SK-N-SH (cell line): ENCODE results near the gene ACBD7. TPM values are rescaled to one million over a fixed set of nuclear protein-coding genes. Genes with fewer than 3 reads are reported as not detected.

Experiments
- CTCF ChIA-PET: fragments of 300-600, 350-600 bp; formaldehyde crosslinking; extraction: SDS; loops from one replicate; lab custom pipeline; 2021; lab: Yijun Ruan, JAX
- POLR2A ChIA-PET: fragments of 350-600 bp; sonication (Branson Sonifier 250); formaldehyde crosslinking; extraction: SDS; loops from one replicate; lab custom pipeline; 2020; ENCODE audit warnings: antibody characterized with exemption, inconsistent platforms; lab: Yijun Ruan, JAX
- DNase-seq: peaks from one replicate; pipeline ENCODE4 v3.0.0; 2012
- H2AFZ ChIP-seq: fragments of 200-600 bp; sonication (generic); 2 replicates; pipeline ENCODE4 v1.8.1; 2016; ENCODE audit warnings: antibody characterized with exemption, mild to moderate bottlenecking, low read depth
- H3F3A ChIP-seq: fragments of 200-600 bp; sonication (generic); replicated peaks from 2 replicates; pipeline ENCODE3; 2016; ENCODE audit warnings: antibody characterized with exemption, mild to moderate bottlenecking; ENCODE audit not compliant: insufficient read depth
- H3K27ac ChIP-seq, 2 experiments: fragments of 200-500 bp in 1 of 2; fragments of 200-600 bp in 1 of 2; sonication (Bioruptor generic) in 1 of 2; sonication (generic), shearing (Covaris generic) in 1 of 2; 2 replicates each; pipeline versions ENCODE4 v1.5.1 to v1.6.1; 2014 to 2016; ENCODE audit warnings: low read depth in 2 of 2, inconsistent platforms in 1 of 2, low read length in 1 of 2, mild to moderate bottlenecking in 1 of 2, mixed read lengths in 1 of 2
- H3K27me3 ChIP-seq: fragments of 200-600 bp; sonication (generic), shearing (Covaris generic); 2 replicates; pipeline ENCODE4 v1.6.1; 2016; ENCODE audit warnings: mixed run types; ENCODE audit not compliant: insufficient read depth
- H3K36me3 ChIP-seq, 2 experiments: fragments of 200-500 bp in 1 of 2; fragments of 200-600 bp in 1 of 2; sonication (Bioruptor generic) in 1 of 2; sonication (generic) in 1 of 2; replicated peaks in 1 of 2; 2 replicates each; pipeline versions ENCODE3 to v1.5.1; 2014 to 2016; ENCODE audit warnings: low read length in 1 of 2, mild to moderate bottlenecking in 1 of 2; ENCODE audit not compliant: insufficient read depth in 2 of 2, control insufficient read depth in 1 of 2
- H3K4me1 ChIP-seq, 2 experiments: fragments of 200-500 bp in 1 of 2; fragments of 200-600 bp in 1 of 2; sonication (Bioruptor generic) in 1 of 2; sonication (generic), shearing (Covaris generic) in 1 of 2; 2 replicates each; pipeline versions ENCODE4 v1.5.1 to v1.6.1; 2014 to 2016; ENCODE audit warnings: low read depth in 1 of 2, low read length in 1 of 2, mixed run types in 1 of 2; ENCODE audit not compliant: insufficient read depth in 2 of 2, control insufficient read depth in 1 of 2
- H3K4me2 ChIP-seq: fragments of 200-600 bp; sonication (generic), shearing (Covaris generic); 2 replicates; pipeline ENCODE4 v1.6.1; 2017; ENCODE audit warnings: mixed run types
- H3K4me3 ChIP-seq, 2 experiments: fragments of 200-500 bp in 1 of 2; fragments of 200-600 bp in 1 of 2; sonication (Bioruptor generic) in 1 of 2; sonication (generic), shearing (Covaris generic) in 1 of 2; 2 replicates each; pipeline versions ENCODE4 v1.5.1 to v1.8.1; 2014 to 2016; ENCODE audit warnings: low read depth in 2 of 2, inconsistent platforms in 1 of 2, low read length in 1 of 2, mild to moderate bottlenecking in 1 of 2, mixed read lengths in 1 of 2, moderate library complexity in 1 of 2
- H3K79me2 ChIP-seq: fragments of 200-600 bp; sonication (generic); 2 replicates; pipeline ENCODE4 v1.8.1; 2017; ENCODE audit warnings: mild to moderate bottlenecking; ENCODE audit not compliant: insufficient read depth
- H3K9ac ChIP-seq: fragments of 200-600 bp; sonication (generic); 2 replicates; pipeline ENCODE4 v1.6.1; 2017; ENCODE audit warnings: mixed run types
- H3K9me2 ChIP-seq: fragments of 200-600 bp; sonication (generic); 2 replicates; pipeline ENCODE4 v1.6.1; 2017; ENCODE audit warnings: mixed run types
- H3K9me3 ChIP-seq: fragments of 200-600 bp; sonication (generic); 2 replicates; pipeline ENCODE4 v1.6.1; 2017; ENCODE audit warnings: mixed run types, mild to moderate bottlenecking, moderate library complexity
- H4K20me1 ChIP-seq: fragments of 200-600 bp; sonication (generic); 2 replicates; pipeline ENCODE4 v1.6.1; 2017; ENCODE audit warnings: mild to moderate bottlenecking, mixed run types; ENCODE audit not compliant: insufficient read depth
- CHD2 ChIP-seq: fragments of 150-350 bp; IDR thresholded peaks from 2 replicates; pipeline ENCODE4 v1.6.1; 2018; ENCODE audit warnings: low read length; ENCODE audit not compliant: partially characterized antibody
- MXI1 ChIP-seq: IDR thresholded peaks from 2 replicates; pipeline ENCODE4 v1.6.1; 2012; ENCODE audit warnings: mild to moderate bottlenecking, low read depth, low read length, improper control_type of control experiment
- NFIC ChIP-seq: IDR thresholded peaks from 2 replicates; pipeline ENCODE4 v1.4.0; 2012; ENCODE audit warnings: borderline replicate concordance
- RAD21 ChIP-seq: IDR thresholded peaks from 2 replicates; pipeline ENCODE4 v1.6.1; 2012; ENCODE audit warnings: mild to moderate bottlenecking, low read length
- RFX5 ChIP-seq: IDR thresholded peaks from 2 replicates; pipeline ENCODE4 v1.6.1; 2012; ENCODE audit warnings: mild to moderate bottlenecking, improper control_type of control experiment, low read length
- WGBS: methylation state at CpG from one replicate; pipeline ENCODE4 v1.1.6; 2017; ENCODE audit warnings: low lambda C conversion rate; 5-methylcytosine and 5-hydroxymethylcytosine counted together
- polyA plus RNA-seq, 3 experiments: library from polyadenylated mRNA; depleted of rRNA; stranded (reverse); fragments of >200 nt; gene quantifications; 2 replicates each; pipeline ENCODE4 v1.2.3, GENCODE V29; 2012
- TF ChIP-seq, protein P1 (sequence below): fragments of 150-350 bp; IDR thresholded peaks from 2 replicates; pipeline ENCODE4 v1.6.1; 2016; ENCODE audit warnings: mild to moderate bottlenecking, low read depth, low read length
- TF ChIP-seq, protein P2 (sequence below): IDR thresholded peaks from 2 replicates; pipeline ENCODE4 v1.4.0; 2012; ENCODE audit warnings: low read depth, borderline replicate concordance
- TF ChIP-seq, protein P3 (sequence below): IDR thresholded peaks from 2 replicates; pipeline ENCODE4; 2012

The ACBD7 gene
- polyA plus RNA-seq, 1 of the 3 experiments (the other 2 are of a cell fraction) = 0.92 TPM

DNA sequence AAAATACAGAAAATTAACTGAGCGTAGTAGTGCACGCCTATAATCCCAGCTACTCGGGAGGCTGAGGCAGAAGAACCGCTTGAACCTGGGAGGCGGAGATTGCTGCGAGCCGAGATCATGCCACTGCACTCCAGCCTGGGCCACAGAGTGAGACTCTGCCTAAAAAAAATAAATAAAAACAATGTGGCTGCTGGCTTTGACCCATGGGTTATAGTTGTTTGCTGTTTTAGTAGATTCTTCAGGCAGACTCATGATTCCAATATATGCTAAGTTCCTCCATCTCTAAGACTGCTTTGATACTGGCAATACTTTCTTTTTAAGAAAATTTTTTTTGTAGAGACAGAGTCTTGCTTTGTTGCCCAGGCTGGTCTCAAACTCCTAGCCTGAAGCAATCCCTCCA lies 36.5 kb downstream of the ACBD7 start:
- Histone ChIP-seq H3K9me3 (0 out of 2 replicates have a peak, but pooled peaks cover 3% of the 10 kb centered on the region), H3K9ac (no peak overlapping the region), H3K9me2 (no peaks in the 10 kb centered on the region), H4K20me1 (no peaks in the 10 kb centered on the region), H3K36me3 (no peaks in the 10 kb centered on the region), H3K79me2 (no peaks in the 10 kb centered on the region), H2AFZ (no peak overlapping the region), H3K4me3 (no peak overlapping the region), H3F3A (no peaks in the 10 kb centered on the region), H3K27me3 (no peaks in the 10 kb centered on the region), H3K4me2 (no peak overlapping the region), H3K27ac (no peak overlapping the region), H3K4me1 (no peaks in the 10 kb centered on the region)
- DNase-seq = no peak
- 94% methylated on average over 7 of the region's 7 CpGs for WGBS
- TF ChIP-seq, protein P1, sequence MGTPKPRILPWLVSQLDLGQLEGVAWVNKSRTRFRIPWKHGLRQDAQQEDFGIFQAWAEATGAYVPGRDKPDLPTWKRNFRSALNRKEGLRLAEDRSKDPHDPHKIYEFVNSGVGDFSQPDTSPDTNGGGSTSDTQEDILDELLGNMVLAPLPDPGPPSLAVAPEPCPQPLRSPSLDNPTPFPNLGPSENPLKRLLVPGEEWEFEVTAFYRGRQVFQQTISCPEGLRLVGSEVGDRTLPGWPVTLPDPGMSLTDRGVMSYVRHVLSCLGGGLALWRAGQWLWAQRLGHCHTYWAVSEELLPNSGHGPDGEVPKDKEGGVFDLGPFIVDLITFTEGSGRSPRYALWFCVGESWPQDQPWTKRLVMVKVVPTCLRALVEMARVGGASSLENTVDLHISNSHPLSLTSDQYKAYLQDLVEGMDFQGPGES = no peak
- TF ChIP-seq, protein P2, sequence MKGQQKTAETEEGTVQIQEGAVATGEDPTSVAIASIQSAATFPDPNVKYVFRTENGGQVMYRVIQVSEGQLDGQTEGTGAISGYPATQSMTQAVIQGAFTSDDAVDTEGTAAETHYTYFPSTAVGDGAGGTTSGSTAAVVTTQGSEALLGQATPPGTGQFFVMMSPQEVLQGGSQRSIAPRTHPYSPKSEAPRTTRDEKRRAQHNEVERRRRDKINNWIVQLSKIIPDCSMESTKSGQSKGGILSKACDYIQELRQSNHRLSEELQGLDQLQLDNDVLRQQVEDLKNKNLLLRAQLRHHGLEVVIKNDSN = no peak
- POLR2A ChIA-PET = no interaction called here
- CTCF ChIA-PET = no interaction called here

DNA sequence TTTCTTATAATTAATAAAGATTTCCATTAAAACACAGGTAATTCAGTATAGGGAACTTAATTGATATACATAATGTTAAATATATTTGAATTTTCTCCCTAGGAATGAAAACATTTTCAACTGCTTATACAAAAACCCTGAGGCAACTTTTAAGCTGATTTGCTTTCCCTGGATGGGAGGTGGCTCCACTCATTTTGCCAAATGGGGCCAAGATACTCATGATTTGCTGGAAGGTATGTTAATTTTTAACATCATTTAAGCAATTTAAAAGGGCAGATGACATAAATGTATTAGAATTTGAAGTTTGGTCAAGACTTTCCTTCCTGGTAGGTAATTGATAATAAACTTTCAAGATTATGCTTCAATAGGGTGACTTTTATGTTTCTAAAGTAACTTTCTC lies 39.0 kb downstream of the ACBD7 start:
- no peaks in the 10 kb centered on the region for H3K36me3 ChIP-seq
- H3K27me3 ChIP-seq = no peaks in the 10 kb centered on the region
- no peaks in the 10 kb centered on the region for H3K9me2 ChIP-seq
- H3K27ac ChIP-seq = no peak overlapping the region
- H3K4me1 ChIP-seq = no peaks in the 10 kb centered on the region
- no peak overlapping the region for H2AFZ ChIP-seq
- ChIA-PET CTCF (no interaction called here), POLR2A (interaction anchor here (1.1 kb wide), 1 partner anchor 9 kb away, joined by 4 read pairs; no protein-coding TSS in a partner anchor)
- H3K4me3 ChIP-seq = no peak overlapping the region
- no peak for DNase-seq
- H3K79me2 ChIP-seq = no peaks in the 10 kb centered on the region
- TF ChIP-seq RFX5 (no peak), MXI1 (no peak), NFIC (no peak), CHD2 (no peak), RAD21 (no peak)
- TF ChIP-seq, protein P3, sequence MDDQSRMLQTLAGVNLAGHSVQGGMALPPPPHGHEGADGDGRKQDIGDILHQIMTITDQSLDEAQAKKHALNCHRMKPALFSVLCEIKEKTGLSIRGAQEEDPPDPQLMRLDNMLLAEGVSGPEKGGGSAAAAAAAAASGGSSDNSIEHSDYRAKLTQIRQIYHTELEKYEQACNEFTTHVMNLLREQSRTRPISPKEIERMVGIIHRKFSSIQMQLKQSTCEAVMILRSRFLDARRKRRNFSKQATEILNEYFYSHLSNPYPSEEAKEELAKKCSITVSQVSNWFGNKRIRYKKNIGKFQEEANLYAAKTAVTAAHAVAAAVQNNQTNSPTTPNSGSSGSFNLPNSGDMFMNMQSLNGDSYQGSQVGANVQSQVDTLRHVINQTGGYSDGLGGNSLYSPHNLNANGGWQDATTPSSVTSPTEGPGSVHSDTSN = no peak
- TF ChIP-seq, protein P1 = no peak
- no peak overlapping the region for H3K4me2 ChIP-seq
- no peaks in the 10 kb centered on the region for H3F3A ChIP-seq
- no peaks in the 10 kb centered on the region for H4K20me1 ChIP-seq
- no peaks in the 10 kb centered on the region for H3K9me3 ChIP-seq
- H3K9ac ChIP-seq = no peak overlapping the region
